ENCODE measurements around the gene NUMBL.

The NUMBL gene

DNA sequence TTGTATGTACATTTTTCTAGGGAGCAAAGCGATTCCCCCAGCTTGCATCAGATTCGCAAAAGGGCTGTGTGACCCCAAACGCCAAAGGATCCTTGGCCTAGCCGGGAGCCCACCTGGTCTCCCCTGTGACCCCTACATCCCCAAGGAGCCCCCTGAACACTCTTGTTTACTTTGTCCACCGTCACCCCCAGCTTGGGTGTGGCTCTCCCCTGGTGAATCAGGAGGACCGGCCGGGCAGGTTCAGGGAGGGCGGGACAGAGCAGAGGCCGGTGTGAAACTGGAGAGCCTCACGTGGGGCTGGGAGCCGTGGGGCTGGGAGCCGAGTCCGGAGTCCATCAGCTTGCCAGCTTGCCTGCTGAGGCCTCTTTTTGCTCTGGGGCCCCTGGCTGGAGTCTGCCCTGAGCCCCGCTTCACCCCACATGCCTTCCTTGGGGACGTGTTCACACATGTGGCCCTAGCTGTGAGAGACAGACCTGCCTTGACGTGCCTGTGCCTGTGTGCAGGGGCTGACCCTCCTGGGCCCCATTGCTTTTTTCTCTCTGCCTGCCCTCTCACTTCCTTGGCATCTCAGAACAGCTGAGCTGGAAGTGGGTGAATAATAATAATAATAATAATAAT lies 28.4 kb upstream of the NUMBL start:
- peak overlapping the region; percentile 65 for H3K4me3 ChIP-seq (ENCODE audit: low read length)
- TF ChIP-seq, protein P1, sequence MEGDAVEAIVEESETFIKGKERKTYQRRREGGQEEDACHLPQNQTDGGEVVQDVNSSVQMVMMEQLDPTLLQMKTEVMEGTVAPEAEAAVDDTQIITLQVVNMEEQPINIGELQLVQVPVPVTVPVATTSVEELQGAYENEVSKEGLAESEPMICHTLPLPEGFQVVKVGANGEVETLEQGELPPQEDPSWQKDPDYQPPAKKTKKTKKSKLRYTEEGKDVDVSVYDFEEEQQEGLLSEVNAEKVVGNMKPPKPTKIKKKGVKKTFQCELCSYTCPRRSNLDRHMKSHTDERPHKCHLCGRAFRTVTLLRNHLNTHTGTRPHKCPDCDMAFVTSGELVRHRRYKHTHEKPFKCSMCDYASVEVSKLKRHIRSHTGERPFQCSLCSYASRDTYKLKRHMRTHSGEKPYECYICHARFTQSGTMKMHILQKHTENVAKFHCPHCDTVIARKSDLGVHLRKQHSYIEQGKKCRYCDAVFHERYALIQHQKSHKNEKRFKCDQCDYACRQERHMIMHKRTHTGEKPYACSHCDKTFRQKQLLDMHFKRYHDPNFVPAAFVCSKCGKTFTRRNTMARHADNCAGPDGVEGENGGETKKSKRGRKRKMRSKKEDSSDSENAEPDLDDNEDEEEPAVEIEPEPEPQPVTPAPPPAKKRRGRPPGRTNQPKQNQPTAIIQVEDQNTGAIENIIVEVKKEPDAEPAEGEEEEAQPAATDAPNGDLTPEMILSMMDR (conservative IDR thresholded peaks at IDR 0.05; ENCODE audit: low read depth, low read length), result no peak
- DNase-seq (ENCODE audit: low read depth), result no peak

DNA sequence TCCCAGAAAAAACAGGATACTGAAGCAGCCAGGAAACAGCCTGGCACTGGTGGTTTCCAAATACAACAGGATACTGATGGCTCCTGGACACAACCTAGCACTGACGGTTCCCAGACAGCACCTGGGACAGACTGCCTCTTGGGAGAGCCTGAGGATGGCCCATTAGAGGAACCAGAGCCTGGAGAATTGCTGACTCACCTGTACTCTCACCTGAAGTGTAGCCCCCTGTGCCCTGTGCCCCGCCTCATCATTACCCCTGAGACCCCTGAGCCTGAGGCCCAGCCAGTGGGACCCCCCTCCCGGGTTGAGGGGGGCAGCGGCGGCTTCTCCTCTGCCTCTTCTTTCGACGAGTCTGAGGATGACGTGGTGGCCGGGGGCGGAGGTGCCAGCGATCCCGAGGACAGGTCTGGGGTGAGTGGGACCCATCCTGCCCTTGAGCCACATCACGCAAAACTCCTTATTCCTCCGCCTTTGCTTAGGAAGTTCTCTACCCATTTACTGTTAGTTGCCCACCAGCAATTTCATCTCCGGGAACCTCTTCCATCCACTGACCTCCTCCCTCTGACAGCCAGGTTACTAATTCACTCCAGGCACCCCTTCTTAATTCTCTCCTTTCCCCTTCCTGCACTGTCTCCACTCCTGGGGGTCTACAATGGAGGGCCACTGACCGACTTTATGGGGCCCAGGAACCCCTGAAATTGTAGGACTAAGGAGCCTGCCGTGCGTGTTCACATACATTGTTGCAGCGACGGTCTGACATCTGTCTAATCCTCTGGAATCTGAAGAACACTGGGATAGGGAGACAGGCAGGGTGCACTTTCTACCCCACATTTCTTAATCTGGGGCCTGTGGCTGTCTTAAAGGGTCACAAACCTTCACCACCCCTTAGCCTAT lies 27.7 kb upstream of the NUMBL start:
- no peak for DNase-seq (ENCODE audit: low read depth)
- TF ChIP-seq, protein P1 (conservative IDR thresholded peaks at IDR 0.05; ENCODE audit: low read depth, low read length), result no peak
- H3K4me3 ChIP-seq (ENCODE audit: low read length), result peak overlapping the region; percentile 65

DNA sequence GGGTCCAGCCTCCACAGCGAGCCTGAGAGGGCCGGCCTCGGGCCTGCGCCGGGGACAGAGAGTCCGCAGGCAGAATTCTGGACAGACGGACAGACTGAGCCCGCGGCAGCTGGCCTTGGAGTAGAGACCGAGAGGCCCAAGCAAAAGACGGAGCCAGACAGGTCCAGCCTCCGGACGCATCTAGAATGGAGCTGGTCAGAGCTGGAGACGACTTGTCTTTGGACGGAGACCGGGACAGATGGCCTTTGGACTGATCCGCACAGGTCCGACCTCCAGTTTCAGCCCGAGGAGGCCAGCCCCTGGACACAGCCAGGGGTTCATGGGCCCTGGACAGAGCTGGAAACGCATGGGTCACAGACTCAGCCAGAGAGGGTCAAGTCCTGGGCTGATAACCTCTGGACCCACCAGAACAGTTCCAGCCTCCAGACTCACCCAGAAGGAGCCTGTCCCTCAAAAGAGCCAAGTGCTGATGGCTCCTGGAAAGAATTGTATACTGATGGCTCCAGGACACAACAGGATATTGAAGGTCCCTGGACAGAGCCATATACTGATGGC lies 27.0 kb upstream of the NUMBL start:
- peak overlapping the region; percentile 65 for H3K4me3 ChIP-seq (ENCODE audit: low read length)
- TF ChIP-seq, protein P1 (conservative IDR thresholded peaks at IDR 0.05; ENCODE audit: low read depth, low read length), result no peak
- DNase-seq (ENCODE audit: low read depth), result no peak

DNA sequence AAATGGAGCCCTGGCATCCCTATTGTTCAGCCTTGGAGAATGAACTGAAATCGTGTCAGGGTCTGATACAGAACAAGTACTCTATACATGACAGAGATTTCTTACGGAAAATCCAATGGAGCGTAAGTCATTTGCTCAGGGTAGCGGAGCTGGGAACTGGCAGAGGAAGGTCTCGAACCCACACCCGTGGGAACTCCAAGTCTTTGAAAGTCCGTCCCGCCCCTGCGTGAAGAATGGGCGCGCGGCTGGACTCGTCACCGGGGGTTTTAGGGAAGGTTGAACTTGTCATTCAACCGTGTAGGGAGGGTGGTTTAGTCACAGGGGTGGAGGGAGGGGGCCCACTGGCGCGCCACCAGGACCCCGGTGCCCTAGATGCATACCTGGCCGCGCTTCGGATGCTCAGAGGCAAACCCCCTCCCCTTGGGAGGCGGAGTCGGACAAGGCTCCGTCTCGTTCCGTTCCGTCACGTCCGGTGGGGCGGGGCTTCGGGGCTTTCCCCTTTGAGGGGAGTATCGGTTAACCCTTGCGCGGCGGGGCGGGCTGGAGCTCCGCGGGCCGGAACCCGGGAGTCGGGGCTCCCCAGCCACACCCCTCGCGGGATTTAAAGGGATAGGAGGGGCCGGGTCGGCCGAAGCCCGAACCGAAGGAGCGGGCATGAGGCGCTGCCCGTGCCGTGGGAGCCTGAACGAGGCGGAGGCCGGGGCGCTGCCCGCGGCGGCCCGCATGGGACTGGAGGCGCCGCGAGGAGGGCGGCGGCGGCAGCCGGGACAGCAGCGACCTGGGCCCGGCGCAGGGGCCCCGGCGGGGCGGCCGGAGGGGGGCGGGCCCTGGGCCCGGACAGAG lies 26.3 kb upstream of the NUMBL start, which contains the start of the genes COQ8B and ITPKC:
Gene COQ8B, minus strand, starts transcription at position 405 of the 843 bp plus-strand sequence. CDS start 2,254 bp downstream, outside the sequence.
Gene ITPKC, plus strand, starts transcription at position 631 of the 843 bp plus-strand sequence. Its CDS starts 24 bp downstream, at position 655.
- TF ChIP-seq, protein P1 (conservative IDR thresholded peaks at IDR 0.05; ENCODE audit: low read depth, low read length), result no peak
- H3K4me3 ChIP-seq (ENCODE audit: low read length), result peak within 1 kb of the TSS; percentile 65

DNA sequence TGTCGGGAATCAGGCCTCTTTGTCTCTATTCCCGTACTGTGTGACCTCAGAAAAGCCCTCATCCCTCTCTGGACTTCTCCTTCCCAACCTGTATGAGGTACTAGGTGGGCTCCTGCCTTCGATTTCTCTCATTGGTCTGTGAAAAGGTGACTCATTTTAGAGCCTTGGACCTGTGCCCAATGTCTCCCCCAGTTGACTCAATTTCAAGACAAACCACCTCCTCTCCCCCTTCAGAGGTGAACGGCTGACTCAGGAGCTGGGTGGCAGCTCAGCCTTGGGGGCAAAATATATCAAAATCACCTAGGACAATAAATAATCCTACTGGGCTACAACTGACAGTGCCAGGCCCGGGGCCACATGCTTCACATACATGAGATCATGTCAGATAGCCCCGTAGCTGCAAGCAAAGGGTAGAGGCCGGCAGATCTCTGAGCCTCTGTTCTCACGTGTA lies 25.6 kb upstream of the NUMBL start:
- TF ChIP-seq, protein P1 (conservative IDR thresholded peaks at IDR 0.05; ENCODE audit: low read depth, low read length), result no peak
- DNase-seq (ENCODE audit: low read depth), result peak; percentile 82
- peak overlapping the region; percentile 65 for H3K4me3 ChIP-seq (ENCODE audit: low read length)

More for the DNA sequence above, 26.3 kb upstream of the NUMBL start, which contains the start of the genes COQ8B and ITPKC:
- peak; percentile 87 for DNase-seq (ENCODE audit: low read depth)
